GM08714 (cell line): ENCODE measurements around the gene LHFPL4.
"Not testable (repeated sequence)": the region's sequence is repeated elsewhere in the genome, so short reads cannot be mapped to it uniquely, and the experiment has no call there.

ENCODE experiments used
- H3K4me3 ChIP-seq: fragments of 200-500 bp; sonication (Bioruptor generic); 2 replicates; pipeline ENCODE4 v1.5.1; 2014; ENCODE audit warnings: mild to moderate bottlenecking, low read length, inconsistent platforms
- ZNF274 ChIP-seq: IDR thresholded peaks from 2 replicates; pipeline ENCODE4 v1.6.1; 2012; ENCODE audit warnings: mild to moderate bottlenecking, low read depth, low read length

LHFPL4 gene

GRCh38 chr3:9553021-9553947 lies at the start of gene LHFPL4:
LHFPL4 (minus strand) TSS chr3:9553822; CDS start chr3:9552679, 1,143 bp downstream.
- TF ChIP-seq ZNF274 = no peak
- no peak within 1 kb of the TSS for H3K4me3 ChIP-seq

DNA sequence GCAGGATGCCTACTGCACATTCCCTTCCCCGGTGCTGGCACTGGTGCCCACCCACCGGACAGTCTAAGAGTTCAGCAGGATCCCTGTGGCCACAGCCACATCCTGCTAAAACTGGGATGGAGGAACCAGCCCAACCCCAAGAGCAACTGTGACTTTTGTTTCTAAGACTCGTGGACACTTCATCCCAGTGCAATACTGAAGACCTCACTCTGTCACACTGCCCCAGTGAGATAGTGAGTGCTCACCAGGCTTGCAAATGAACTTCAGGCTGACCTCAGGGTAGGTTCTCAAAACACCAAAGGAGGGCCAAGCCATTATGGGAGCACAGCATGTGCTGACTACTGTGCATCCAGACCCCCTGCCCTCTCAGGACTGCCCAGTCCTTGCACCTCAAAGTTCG lies 49.0 kb upstream of the LHFPL4 start:
- no peak for TF ChIP-seq ZNF274
- no peak overlapping the region for H3K4me3 ChIP-seq

GRCh38 chr3:9601006-9601581 lies 47.5 kb upstream of the LHFPL4 start:
- not testable (repeated sequence) for H3K4me3 ChIP-seq

DNA sequence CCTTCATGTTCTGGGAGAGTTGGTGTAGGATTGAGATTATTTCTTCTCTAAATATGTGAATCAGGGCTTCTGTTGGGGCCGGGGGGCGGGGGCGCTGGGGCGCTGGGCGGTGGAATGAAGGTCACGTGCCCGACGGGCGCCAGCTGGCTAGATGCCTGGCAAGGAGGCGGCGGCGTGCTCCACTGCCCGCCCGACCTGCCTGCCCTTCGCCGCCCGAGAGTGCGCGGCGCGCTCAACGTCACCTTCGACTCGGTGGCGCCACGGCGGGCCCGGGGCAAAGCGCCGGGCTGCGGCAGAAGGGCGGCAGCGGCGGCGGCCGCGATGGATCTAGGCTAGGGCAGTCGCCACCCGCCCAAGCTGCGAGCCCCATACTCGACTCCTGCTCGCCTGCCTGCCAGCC lies 47.0 kb upstream of the LHFPL4 start:
- H3K4me3 ChIP-seq = no peak overlapping the region
- no peak for TF ChIP-seq ZNF274

DNA sequence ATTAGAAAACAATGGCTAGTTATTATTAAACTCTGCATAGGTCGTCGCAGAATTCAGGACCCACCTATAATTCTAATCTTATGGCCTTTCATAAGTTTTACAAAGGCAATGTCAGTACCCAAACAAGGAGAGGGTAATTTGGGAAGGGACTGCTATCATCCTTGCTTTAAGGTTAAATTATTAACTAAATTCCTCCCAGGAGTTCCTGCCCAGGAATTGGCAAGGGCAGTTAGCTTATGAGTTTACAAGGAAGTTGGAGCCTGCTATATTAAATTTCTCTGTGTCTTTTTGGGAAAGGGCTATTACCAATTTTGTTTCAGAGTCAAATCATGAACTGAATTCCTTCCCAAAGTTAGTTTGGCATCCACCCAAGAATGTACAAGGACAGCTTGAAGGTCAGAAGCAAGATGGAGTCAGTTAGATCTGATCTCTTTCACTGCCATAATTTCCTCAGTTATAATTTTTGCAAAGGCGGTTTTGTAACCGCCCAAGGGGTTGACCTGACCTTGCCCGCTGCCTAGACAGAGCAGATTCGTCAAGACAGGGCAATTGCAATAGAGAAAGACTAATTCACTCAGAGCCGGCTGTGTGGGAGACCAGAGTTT lies 45.3 kb upstream of the LHFPL4 start:
- TF ChIP-seq ZNF274 = no peak
- no peak overlapping the region for H3K4me3 ChIP-seq

DNA sequence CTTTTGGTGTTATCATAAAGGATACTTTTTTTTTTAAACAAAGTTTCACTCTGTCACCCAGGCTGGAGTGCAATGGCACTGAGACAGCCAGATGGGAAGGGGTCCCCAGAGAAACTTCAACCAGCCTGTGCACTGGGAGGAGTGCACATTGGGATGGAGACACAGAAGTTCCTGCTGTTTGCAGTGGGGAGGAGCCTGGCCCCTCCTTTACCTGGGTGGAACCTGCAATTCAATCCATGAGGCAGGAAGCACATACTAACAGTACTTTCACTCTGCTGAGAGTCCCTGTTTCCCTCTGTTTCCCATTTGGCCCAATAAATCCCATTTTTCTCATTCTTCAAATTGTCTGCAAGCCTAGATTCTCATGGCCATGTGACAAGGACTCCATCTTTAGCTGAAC lies 42.3 kb upstream of the LHFPL4 start:
- no peak overlapping the region for H3K4me3 ChIP-seq
- no peak for TF ChIP-seq ZNF274

GRCh38 chr3:9591781-9592180 lies 38.2 kb upstream of the LHFPL4 start:
- not testable (repeated sequence) for H3K4me3 ChIP-seq

GRCh38 chr3:9590282-9590791 lies 36.7 kb upstream of the LHFPL4 start:
- no peak overlapping the region for H3K4me3 ChIP-seq
- TF ChIP-seq ZNF274 = no peak

DNA sequence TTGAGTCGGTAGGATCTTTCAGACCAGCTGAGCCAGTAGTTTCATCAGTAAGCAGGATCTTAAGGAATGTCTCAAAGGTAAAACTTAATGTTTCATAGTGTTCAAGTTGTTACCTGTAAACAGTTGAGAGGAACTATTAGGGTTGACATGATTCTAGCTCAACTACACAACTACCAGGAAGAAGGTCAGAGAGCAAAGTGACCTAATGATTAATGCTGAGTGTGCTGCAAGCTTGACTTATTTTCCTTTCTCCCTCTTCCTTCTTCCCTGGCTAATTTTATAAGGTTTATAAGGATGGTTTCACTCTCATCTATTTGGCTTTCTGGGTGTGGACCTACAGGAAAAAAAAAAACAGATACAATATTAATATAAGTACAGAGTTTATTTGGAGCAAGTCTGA lies 30.2 kb upstream of the LHFPL4 start:
- no peak overlapping the region for H3K4me3 ChIP-seq
- TF ChIP-seq ZNF274 = no peak

- no peak overlapping the region for H3K4me3 ChIP-seq
- TF ChIP-seq ZNF274 = no peak
Measured at GRCh38 chr3:9583371-9583770, 29.7 kb upstream of the LHFPL4 start.

GRCh38 chr3:9582332-9582731 lies 28.7 kb upstream of the LHFPL4 start:
- H3K4me3 ChIP-seq = no peak overlapping the region
- TF ChIP-seq ZNF274 = no peak

- no peak for TF ChIP-seq ZNF274
- H3K4me3 ChIP-seq = no peak overlapping the region
Measured at GRCh38 chr3:9581742-9582141, 28.1 kb upstream of the LHFPL4 start.

DNA sequence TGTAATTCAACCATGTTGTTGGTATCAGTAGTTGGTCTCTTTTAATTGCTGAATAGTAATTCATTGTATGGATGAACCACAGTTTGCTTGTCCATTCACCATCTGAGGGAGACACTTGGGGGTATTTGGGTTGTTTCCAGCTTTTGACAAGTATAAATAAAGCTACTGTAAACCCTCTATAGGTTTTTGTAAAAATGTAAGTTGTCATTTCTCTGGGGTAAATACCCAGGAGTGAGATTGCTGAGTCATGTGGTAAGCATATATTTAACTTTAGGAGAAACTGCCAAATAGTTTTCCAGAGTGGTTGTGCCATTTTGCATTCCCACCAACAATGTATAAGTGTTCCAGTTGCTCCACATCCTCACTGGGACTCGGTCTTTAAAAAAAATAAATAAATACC lies 15.4 kb upstream of the LHFPL4 start:
- no peak for TF ChIP-seq ZNF274
- no peak overlapping the region for H3K4me3 ChIP-seq

DNA sequence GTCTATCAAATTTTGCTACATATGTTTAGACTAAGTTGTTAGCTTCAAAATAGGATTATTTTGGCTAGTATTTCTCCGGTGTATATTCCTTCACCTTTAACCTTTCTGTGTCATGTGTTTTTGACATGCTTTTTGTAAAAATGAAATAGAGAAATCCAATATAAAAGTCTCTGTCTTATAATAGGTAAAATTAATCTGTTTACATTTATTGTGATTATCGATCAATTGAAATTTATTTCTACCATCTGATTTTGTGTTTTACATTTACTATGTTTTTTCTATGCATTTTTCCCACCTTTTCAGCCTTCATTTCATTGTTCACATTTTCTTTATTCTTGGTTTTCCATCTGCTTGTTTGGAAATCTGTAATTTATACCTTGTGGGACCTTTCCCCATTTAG lies 11.7 kb upstream of the LHFPL4 start:
- H3K4me3 ChIP-seq = no peak overlapping the region
- TF ChIP-seq ZNF274 = no peak

- no peak for TF ChIP-seq ZNF274
- H3K4me3 ChIP-seq = no peak overlapping the region
Measured at GRCh38 chr3:9563851-9564250, 10.2 kb upstream of the LHFPL4 start.

DNA sequence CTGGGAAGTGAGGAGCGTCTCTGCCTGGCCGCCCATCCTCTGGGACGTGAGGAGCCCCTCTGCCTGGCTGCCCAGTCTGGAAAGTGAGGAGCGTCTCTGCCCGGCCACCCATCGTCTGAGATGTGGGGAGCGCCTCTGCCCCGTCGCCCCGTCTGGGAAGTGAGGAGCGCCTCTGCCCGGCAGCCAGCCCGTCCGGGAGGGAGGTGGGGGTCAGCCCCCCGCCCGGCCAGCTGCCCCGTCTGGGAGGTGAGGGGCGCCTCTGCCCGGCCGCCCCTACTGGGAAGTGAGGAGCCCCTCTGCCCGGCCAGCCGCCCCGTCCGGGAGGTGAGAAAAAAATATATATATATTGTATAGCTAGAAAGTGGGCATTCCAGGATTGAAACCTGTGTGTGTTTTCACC lies 6.4 kb upstream of the LHFPL4 start:
- not testable (repeated sequence) for H3K4me3 ChIP-seq
